Ishikawa (cell line): ENCODE results near the gene RPL27.

Source experiments
- CEBPB ChIP-seq: IDR thresholded peaks from 2 replicates; pipeline ENCODE4 v1.6.1; 2012
- CREB1 ChIP-seq: IDR thresholded peaks from 2 replicates; pipeline ENCODE4 v1.6.1; 2012; ENCODE audit warnings: low read depth
- EGR1 ChIP-seq: IDR thresholded peaks from 2 replicates; pipeline ENCODE4 v1.6.1; 2012
- EP300 ChIP-seq: IDR thresholded peaks from 2 replicates; pipeline ENCODE4 v1.6.1; 2012; ENCODE audit warnings: borderline replicate concordance
- FOXM1 ChIP-seq: IDR thresholded peaks from 2 replicates; pipeline ENCODE4 v1.6.1; 2012; ENCODE audit warnings: low read depth, borderline replicate concordance
- NFIC ChIP-seq: IDR thresholded peaks from 2 replicates; pipeline ENCODE4 v1.6.1; 2012
- RAD21 ChIP-seq: IDR thresholded peaks from 2 replicates; pipeline ENCODE4 v1.6.1; 2012; ENCODE audit warnings: low read depth
- TAF1 ChIP-seq: IDR thresholded peaks from 2 replicates; pipeline ENCODE4 v1.6.1; 2012; ENCODE audit warnings: low read depth, mild to moderate bottlenecking
- TCF12 ChIP-seq: IDR thresholded peaks from 2 replicates; pipeline ENCODE4 v1.6.1; 2012; ENCODE audit warnings: low read depth
- TEAD4 ChIP-seq: IDR thresholded peaks from 2 replicates; pipeline ENCODE4 v1.6.1; 2012
- YY1 ChIP-seq: IDR thresholded peaks from 2 replicates; pipeline ENCODE4 v1.6.1; 2012; ENCODE audit warnings: low read depth
- ZBTB7A ChIP-seq: IDR thresholded peaks from 2 replicates; pipeline ENCODE4 v1.6.1; 2012; ENCODE audit warnings: low read depth
- TF ChIP-seq, protein P1 (sequence below): IDR thresholded peaks from 2 replicates; pipeline ENCODE4 v1.6.1; 2012
- TF ChIP-seq, protein P2 (sequence below): IDR thresholded peaks from 2 replicates; pipeline ENCODE4 v1.6.1; 2012; ENCODE audit warnings: low read depth, mild to moderate bottlenecking
- TF ChIP-seq, protein P3 (sequence below): IDR thresholded peaks from 2 replicates; pipeline ENCODE4 v1.6.1; 2012

Gene RPL27

DNA sequence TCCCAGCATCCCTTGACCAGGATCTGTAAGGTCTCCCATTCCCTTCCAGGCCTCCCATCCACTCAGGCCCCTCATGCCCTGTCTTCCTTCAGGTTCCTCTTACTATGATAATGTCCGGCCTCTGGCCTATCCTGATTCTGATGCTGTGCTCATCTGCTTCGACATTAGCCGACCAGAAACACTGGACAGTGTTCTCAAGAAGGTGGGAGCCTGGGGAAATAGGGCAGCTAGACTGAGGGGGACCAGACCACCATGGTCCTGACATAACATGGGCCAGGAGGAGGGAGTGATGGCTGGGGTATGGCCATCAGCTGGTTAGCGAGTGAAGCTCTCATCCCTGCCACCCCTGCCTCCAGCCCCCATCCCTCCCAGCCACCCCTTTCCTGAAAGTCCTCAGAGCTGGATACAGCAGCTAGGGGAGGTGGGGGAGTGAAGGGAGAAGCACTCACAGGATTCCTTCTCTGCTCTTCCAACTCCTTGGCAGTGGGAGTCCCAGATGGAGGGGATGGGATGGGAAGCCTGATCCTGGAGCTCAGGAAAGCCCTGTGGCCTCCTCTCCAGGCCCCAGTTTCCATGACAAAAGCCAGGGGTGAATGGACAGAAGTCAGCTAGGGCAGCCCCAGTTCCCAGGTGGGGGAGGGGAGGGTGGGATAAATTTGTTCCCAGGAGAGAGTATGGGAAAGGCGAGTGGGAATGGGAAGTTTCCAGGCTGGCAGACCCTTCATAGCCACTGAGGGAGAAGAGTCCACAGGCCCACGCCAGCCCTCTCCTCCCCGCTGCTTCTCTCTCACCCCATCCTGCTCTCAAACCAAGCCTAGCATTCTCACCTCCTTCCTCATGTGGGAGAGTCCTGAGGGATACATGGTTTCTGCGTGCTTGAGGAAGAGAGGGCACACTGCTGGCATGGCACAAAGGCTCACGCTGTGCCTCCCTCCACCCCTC is 29.1 kb downstream of the RPL27 start:
- TF ChIP-seq CREB1, result no peak
- TF ChIP-seq, protein P1, sequence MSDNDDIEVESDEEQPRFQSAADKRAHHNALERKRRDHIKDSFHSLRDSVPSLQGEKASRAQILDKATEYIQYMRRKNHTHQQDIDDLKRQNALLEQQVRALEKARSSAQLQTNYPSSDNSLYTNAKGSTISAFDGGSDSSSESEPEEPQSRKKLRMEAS, result no peak
- TF ChIP-seq RAD21, result no peak
- no peak for TF ChIP-seq FOXM1
- TF ChIP-seq NFIC, result no peak
- no peak for TF ChIP-seq TAF1
- TF ChIP-seq YY1, result no peak

DNA sequence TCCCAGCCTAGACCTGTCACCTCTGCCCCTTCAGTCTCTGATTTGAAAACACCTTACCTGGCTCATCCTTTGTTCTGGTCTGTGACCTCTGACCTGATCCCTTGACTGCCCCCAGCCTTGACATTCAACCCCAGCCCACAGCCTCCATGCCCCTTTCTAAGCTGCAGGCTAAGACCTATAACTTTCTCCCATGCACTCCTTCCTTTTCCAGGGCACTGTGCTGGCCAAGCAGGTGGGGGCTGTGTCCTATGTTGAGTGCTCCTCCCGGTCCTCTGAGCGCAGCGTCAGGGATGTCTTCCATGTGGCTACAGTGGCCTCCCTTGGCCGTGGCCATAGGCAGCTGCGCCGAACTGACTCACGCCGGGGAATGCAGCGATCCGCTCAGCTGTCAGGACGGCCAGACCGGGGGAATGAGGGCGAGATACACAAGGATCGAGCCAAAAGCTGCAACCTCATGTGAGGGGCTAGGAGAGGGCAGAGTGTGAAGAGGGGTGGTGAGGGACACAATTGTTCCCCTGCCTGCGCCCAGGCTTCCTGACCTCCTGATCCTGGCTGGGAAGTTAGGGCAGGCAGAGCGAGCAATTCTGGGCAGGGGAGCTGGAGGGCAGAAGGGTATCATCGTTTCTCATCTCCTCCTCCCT is 30.1 kb downstream of the RPL27 start:
- TF ChIP-seq YY1 (no peak), RAD21 (no peak), EGR1 (no peak), TAF1 (no peak), FOXM1 (no peak), CREB1 (no peak), EP300 (no peak), CEBPB (no peak), TCF12 (no peak), ZBTB7A (no peak)
- TF ChIP-seq, protein P2, sequence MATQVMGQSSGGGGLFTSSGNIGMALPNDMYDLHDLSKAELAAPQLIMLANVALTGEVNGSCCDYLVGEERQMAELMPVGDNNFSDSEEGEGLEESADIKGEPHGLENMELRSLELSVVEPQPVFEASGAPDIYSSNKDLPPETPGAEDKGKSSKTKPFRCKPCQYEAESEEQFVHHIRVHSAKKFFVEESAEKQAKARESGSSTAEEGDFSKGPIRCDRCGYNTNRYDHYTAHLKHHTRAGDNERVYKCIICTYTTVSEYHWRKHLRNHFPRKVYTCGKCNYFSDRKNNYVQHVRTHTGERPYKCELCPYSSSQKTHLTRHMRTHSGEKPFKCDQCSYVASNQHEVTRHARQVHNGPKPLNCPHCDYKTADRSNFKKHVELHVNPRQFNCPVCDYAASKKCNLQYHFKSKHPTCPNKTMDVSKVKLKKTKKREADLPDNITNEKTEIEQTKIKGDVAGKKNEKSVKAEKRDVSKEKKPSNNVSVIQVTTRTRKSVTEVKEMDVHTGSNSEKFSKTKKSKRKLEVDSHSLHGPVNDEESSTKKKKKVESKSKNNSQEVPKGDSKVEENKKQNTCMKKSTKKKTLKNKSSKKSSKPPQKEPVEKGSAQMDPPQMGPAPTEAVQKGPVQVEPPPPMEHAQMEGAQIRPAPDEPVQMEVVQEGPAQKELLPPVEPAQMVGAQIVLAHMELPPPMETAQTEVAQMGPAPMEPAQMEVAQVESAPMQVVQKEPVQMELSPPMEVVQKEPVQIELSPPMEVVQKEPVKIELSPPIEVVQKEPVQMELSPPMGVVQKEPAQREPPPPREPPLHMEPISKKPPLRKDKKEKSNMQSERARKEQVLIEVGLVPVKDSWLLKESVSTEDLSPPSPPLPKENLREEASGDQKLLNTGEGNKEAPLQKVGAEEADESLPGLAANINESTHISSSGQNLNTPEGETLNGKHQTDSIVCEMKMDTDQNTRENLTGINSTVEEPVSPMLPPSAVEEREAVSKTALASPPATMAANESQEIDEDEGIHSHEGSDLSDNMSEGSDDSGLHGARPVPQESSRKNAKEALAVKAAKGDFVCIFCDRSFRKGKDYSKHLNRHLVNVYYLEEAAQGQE, result no peak
- TF ChIP-seq, protein P3, sequence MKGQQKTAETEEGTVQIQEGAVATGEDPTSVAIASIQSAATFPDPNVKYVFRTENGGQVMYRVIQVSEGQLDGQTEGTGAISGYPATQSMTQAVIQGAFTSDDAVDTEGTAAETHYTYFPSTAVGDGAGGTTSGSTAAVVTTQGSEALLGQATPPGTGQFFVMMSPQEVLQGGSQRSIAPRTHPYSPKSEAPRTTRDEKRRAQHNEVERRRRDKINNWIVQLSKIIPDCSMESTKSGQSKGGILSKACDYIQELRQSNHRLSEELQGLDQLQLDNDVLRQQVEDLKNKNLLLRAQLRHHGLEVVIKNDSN, result no peak
- TF ChIP-seq, protein P1, result no peak

DNA sequence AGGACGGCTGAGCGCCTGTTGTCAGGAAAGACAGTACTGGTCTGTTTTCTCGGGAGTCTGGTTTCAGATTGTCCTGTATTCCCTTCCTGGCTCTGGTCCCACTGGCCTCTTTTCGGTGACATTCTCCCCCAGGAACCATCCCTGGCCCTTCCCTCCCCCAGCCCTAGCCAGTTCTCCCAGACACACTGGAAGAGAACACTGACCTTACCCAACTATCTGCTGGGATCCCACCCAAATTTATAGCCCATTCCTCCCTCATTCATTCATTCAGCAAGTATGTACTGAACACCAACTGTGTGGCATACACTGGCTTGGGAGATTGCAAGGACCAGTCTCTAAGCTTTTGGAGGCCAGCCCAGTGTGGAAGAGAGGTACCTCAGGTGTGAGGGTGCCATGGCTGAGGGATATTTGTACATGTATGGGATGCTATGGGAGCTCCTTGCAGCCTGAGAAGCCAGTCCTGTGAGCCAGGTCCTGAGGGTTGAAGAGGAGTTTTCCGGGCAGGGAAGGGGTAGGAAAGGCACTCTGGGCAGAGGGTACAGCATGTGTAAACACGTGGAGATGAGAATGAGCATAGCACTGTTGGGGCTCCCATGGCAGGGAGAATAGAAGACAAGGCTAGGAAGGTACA is 32.0 kb downstream of the RPL27 start:
- TF ChIP-seq CEBPB (no peak), YY1 (no peak), TEAD4 (no peak), ZBTB7A (no peak)

DNA sequence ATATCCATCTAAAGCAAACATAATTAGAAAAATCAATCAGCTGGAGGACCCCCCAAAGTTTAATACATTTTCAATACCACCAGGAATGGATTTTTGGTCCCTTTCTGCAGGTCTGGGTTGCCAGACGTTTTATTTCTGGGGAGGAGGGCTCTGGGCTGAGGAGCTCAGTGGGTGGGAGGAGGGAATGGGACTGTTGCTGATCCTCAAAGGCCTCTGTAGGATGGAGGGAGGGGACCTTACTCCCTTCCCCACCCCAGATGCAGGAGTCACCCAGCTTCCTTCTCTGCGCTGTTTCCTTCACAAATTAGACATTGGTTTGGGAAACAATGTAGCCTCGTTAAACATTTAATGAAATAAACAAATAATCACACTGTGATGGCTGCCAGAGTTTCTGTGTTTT is 33.4 kb downstream of the RPL27 start:
- no peak for TF ChIP-seq TAF1
- TF ChIP-seq FOXM1, result no peak
- TF ChIP-seq EGR1, result no peak
- TF ChIP-seq, protein P2, result no peak
- TF ChIP-seq ZBTB7A, result no peak
- TF ChIP-seq EP300, result no peak
- TF ChIP-seq TEAD4, result no peak
- TF ChIP-seq NFIC, result no peak
- TF ChIP-seq, protein P3, result no peak
- TF ChIP-seq TCF12, result no peak
- no peak for TF ChIP-seq YY1
- TF ChIP-seq, protein P1, result no peak
- no peak for TF ChIP-seq CEBPB
- no peak for TF ChIP-seq RAD21
- TF ChIP-seq CREB1, result no peak
